DMS53 treated with DMSO at 0.1 percent for 48 hours (cell line): ENCODE results near the gene TH.

Experiments used
- DNase-seq: peaks from one replicate; lab custom pipeline; 2025; ENCODE audit not compliant: unreplicated experiment; lab: John Stamatoyannopoulos, UW

Gene TH

DNA sequence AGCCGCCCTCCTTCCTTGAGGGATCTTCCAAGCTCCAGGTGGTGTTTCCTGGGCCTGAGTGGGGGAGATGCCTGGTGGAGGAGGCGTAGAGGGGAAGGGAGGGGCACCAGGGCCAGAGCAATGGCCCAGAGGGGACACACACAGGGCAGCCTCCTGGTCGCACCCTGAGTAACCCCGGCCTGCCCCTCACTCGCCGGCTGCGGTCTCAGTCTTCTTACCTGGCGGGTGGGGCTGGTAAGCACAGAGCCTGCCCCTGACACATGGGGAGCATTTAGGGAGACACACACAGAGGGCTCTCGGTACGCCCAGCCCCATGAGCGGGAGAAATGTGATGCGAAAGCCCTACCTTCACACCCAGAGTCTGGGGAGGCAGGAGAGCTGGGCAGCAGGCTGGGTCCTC, 56.3 kb downstream of the TH start:
- no peak for DNase-seq

DNA sequence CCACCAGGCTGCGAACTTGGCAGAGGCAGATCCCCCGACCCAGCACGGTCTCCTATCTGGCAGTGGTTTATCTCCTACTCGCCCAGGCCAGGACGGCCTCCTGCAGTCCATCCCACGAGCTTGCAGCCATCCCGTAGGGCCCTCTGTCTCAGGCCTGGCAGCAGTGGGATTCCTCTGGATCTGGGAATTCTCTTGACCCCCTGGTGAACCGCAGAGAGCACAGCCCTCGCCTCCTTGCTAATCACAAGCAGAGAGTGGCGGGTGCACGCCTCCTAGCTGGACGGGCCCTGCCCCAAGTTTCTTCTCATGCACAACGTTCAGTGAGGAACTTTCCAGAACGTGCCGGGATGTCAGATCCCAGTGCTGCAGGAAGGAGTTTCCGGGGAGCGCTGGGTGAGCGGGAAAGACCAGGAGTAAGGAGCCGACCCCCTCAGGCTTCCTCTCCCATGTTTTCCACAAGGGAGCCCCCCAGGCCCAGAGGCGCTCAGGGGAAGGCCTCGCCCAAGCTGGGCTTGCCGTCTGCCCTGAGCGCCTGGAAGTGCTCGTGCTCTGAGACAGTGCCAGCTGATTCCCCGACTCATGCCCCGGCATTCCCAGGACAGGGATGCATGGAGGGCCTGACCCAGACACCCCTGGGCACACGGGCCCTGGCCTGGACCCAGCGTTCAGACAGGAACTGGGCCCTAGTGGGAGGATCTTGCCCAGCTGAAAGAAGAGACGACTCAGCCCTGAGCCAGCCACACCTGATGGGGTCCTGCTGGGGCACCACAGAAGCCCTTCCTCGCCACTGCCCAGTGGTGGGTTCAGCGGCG, 57.0 kb downstream of the TH start:
- no peak for DNase-seq
